CD4-positive, alpha-beta T cell treated with Interleukin-15 for 1 hour (primary cell): Measurements from ENCODE around the gene LYPD5.

Source experiments
- DNase-seq: peaks from one replicate; pipeline ENCODE4 v3.0.0-alpha.2; 2020

The LYPD5 gene

DNA sequence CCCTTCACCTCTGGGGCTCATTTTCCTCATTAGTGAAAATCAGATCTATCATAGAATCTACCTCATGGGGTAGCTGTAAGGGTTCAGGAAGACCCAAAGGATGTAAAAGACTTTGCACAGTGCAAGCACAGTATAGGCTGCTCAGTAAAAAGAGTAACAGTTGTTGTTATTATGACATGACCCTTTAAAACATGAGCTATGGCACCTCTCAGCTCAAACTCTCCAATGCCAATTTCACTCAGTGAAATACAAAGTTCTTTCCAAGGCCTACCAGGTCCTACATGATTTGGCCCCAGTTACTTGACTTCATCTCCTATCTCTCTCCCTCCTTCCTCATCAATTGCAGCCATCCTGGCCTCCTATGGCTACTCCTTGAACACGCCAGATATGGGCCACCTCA, 52.3 kb downstream of the LYPD5 start:
- no peak for DNase-seq

- no peak for DNase-seq
These were observed 53.1 kb downstream of the LYPD5 start for GRCh38 chr19:43749152-43749551.

GRCh38 chr19:43748685-43749084, 53.6 kb downstream of the LYPD5 start:
- DNase-seq: no peak

DNA sequence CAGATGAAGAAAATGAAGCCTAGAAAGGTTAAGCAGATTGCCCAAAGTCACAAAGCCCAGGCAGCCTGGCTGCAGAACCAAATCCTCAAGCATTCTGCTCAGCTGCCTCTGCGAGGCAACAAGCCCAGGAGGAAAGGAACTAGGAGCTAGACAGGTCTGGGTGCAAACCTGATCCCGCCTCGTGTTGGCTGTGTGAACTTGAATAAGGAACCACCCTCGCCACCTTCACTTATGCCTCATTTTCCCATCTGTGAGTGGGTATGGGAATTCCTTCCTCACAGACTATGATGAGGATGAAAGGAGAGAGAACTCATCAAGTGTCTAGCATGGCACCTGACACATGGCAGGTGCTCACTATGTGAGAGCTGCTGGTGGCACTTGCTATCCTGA, 54.0 kb downstream of the LYPD5 start:
- DNase-seq: no peak

DNA sequence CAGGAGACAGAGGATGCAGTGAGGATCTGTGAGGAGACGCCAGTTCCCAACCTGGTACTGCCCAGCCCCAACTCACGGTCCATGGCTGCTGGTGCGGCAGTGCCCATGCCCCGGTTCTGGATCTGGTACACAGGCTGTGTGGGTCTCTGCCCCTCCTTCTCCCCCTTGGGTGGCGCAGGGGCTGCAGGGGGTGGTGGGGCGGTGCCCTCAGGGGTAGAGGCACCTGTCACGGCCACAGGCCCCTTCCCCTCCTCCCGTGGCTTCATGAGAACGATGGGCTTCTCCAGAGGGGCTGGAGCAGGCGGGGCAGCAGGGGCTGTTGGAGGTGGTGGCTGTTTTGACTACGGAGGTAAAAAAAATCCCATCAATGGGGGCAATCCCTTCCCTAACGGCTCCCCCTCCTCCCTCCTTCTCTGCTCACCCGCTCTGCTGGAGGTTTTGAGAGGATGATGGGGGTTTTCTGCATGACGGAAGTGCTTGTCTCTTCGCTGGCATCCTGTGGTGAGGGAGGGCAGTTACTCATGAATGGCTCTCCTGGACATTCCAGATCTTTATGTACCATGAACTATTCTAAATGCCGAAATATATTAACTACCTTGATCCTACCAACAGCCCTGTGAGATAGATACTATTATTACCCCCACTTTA, 54.6 kb downstream of the LYPD5 start:
- no peak for DNase-seq
